ENCODE data around the gene PDLIM1.

DNA sequence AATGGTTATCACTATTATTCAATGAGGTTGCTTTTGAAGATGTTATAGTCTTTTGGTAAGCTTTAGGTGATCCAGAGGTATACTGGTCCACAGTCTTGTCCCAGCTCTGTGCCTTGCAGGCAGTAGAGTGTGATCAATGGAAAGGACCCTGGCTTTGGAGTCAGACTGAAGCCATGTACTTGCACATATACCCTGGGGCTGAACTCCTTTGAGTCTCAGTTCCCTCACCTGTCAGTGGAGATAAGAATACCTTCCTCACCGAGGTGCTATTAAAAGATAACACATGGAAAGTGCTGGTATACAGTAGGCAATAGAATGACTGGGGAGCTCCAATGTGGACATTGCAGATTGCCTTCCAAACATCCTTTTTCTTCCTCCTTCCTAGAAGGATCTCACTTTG is 16.0 kb upstream of the PDLIM1 start:
- no peak for TF ChIP-seq CTCF (IDR thresholded peaks at IDR 0.05)
- no peak for TF ChIP-seq POLR2AphosphoS5 (IDR thresholded peaks at IDR 0.05)

All from esophagus muscularis mucosa (tissue), 3 donors.